Endodermal cell (in vitro differentiated cells): ENCODE data around the gene ADAM23. TPM values are rescaled to one million over a fixed set of nuclear protein-coding genes. Genes with fewer than 3 reads are reported as not detected.

Experiments
- DNase-seq: peaks from one replicate; pipeline ENCODE4 v3.0.0-alpha.2; 2017
- H3K27ac ChIP-seq: 2 replicates; pipeline ENCODE4 v1.5.1; 2013; ENCODE audit warnings: mild to moderate bottlenecking, low read depth, low read length, moderate library complexity
- H3K27me3 ChIP-seq: 2 replicates; pipeline ENCODE4 v1.6.1; 2013; ENCODE audit warnings: mild to moderate bottlenecking, low read length, moderate library complexity; ENCODE audit not compliant: insufficient read depth, control insufficient read depth, poor library complexity, severe bottlenecking
- H3K36me3 ChIP-seq: 2 replicates; pipeline ENCODE4 v1.7.0; 2013; ENCODE audit warnings: mild to moderate bottlenecking, low read length, moderate library complexity; ENCODE audit not compliant: control insufficient read depth, insufficient read depth
- H3K4me1 ChIP-seq: one replicate; pipeline ENCODE4 v1.7.0; 2013; ENCODE audit warnings: low read length; ENCODE audit not compliant: control insufficient read depth, insufficient read depth
- H3K4me3 ChIP-seq: 2 replicates; pipeline ENCODE4 v1.5.1; 2013; ENCODE audit warnings: mild to moderate bottlenecking, low read length, moderate library complexity
- H3K9ac ChIP-seq: 2 replicates; pipeline ENCODE4 v1.6.1; 2013; ENCODE audit warnings: mild to moderate bottlenecking, low read length, moderate library complexity; ENCODE audit not compliant: poor library complexity, severe bottlenecking; ENCODE audit errors: extremely low read depth
- H3K9me3 ChIP-seq: 2 replicates; pipeline ENCODE4 v1.6.1; 2013; ENCODE audit warnings: mild to moderate bottlenecking, low read length, moderate library complexity; ENCODE audit not compliant: control insufficient read depth
- H3K27ac Mint-ChIP-seq: 2 replicates; pipeline ENCODE4 v1.8.0; 2020; ENCODE audit warnings: mixed read lengths
- H3K27me3 Mint-ChIP-seq: 2 replicates; pipeline ENCODE4 v1.8.0; 2021; ENCODE audit warnings: mild to moderate bottlenecking, mixed read lengths; ENCODE audit not compliant: insufficient read depth
- H3K36me3 Mint-ChIP-seq: 2 replicates; pipeline ENCODE4 v1.8.0; 2020; ENCODE audit warnings: low read depth, mixed read lengths
- H3K4me1 Mint-ChIP-seq: 2 replicates; pipeline ENCODE4 v1.8.0; 2020; ENCODE audit warnings: mixed read lengths
- H3K4me3 Mint-ChIP-seq: 2 replicates; pipeline ENCODE4 v1.8.0; 2020; ENCODE audit warnings: mild to moderate bottlenecking, moderate library complexity, mixed read lengths
- H3K9me3 Mint-ChIP-seq: 2 replicates; pipeline ENCODE4 v1.8.0; 2020; ENCODE audit warnings: mild to moderate bottlenecking, mixed read lengths
- WGBS, 2 experiments: methylation state at CpG; one replicate each; pipeline versions ENCODE4 v1.1.5 to v1.1.7; 2013; ENCODE audit warnings: missing lambda C conversion rate in 2 of 2, mixed read lengths in 1 of 2; ENCODE audit not compliant: insufficient coverage in 1 of 2, insufficient read length in 1 of 2; 5-methylcytosine and 5-hydroxymethylcytosine counted together
- total RNA-seq, 2 donors: library from RNA; stranded (reverse); fragmentation: NEBNext Ultra II Directional in 1 of 2; extraction: Animal tissue kit (Norgen Biotek cat#: 25700) in 1 of 2; gene quantifications; 2 replicates in 1 of 2; 3 replicates in 1 of 2; pipeline ENCODE4 v1.2.1, GENCODE V29; 2021
- TF ChIP-seq, protein P1 (sequence below): fragments of 200-600 bp; sonication (generic); conservative IDR thresholded peaks from 2 replicates; pipeline ENCODE4 v1.5.0; 2021; ENCODE audit warnings: antibody characterized with exemption, mild to moderate bottlenecking

ADAM23 gene
- total RNA-seq, 2 donors from 2014 or later = 25.4 to 34.2 TPM

DNA sequence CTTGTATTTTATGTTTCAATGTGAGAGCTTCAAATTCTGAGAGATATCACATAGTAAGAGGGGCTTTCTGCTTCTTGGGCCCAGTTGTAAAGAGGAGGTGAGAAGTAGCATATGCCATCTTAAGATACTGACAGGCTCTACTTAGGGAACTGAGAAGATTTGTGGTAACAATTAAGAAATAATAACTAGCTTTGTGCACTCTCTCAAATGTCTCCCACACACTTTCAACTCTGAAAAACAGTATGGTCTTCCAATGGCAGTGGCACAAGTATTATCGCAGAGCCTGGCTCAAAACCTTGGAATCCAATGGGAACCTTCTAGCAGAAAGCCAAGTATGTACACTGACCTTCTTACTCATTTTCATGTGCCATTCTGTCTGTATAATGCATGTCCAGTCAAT, 118.6 kb downstream of the ADAM23 start:
- no peak overlapping the region for H3K27ac ChIP-seq
- H3K4me1 Mint-ChIP-seq = peaks cover 2% of the 10 kb centered on the region
- no peak overlapping the region for H3K4me3 Mint-ChIP-seq
- WGBS, 2 experiments = 91 to 100% methylated on average over 1 of the region's 1 CpG
- H3K27me3 Mint-ChIP-seq = no peaks in the 10 kb centered on the region
- no peaks in the 10 kb centered on the region for H3K9me3 ChIP-seq
- no peaks in the 10 kb centered on the region for H3K36me3 ChIP-seq
- TF ChIP-seq, protein P1, sequence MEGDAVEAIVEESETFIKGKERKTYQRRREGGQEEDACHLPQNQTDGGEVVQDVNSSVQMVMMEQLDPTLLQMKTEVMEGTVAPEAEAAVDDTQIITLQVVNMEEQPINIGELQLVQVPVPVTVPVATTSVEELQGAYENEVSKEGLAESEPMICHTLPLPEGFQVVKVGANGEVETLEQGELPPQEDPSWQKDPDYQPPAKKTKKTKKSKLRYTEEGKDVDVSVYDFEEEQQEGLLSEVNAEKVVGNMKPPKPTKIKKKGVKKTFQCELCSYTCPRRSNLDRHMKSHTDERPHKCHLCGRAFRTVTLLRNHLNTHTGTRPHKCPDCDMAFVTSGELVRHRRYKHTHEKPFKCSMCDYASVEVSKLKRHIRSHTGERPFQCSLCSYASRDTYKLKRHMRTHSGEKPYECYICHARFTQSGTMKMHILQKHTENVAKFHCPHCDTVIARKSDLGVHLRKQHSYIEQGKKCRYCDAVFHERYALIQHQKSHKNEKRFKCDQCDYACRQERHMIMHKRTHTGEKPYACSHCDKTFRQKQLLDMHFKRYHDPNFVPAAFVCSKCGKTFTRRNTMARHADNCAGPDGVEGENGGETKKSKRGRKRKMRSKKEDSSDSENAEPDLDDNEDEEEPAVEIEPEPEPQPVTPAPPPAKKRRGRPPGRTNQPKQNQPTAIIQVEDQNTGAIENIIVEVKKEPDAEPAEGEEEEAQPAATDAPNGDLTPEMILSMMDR = no peak
- H3K9ac ChIP-seq = no peak overlapping the region
- H3K27me3 ChIP-seq = no peaks in the 10 kb centered on the region
- H3K9me3 Mint-ChIP-seq = no peaks in the 10 kb centered on the region
- no peak overlapping the region for H3K4me3 ChIP-seq
- H3K36me3 Mint-ChIP-seq = peaks cover 7% of the 10 kb centered on the region
- H3K4me1 ChIP-seq = no peaks in the 10 kb centered on the region
- DNase-seq = no peak
- no peak overlapping the region for H3K27ac Mint-ChIP-seq

DNA sequence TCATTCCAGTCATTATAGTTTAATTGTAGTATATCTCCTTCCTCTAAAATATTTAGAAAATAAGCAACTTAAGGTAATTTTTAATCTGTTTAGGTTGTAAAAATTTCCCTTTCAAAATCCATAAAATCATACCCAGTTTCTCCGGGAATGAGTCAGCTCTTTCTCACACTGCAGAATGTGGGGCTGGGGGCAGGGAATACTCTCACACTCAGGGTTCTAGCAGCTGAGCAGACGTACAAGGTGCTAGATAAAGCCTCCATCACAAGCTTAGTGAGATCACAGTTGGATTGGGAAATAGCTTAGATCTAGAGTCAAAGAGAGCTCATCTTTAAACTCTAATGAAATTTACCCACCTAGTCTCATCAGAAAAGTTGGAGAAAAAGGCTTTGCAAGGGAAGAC, 119.0 kb downstream of the ADAM23 start:
- no peak for DNase-seq
- no peaks in the 10 kb centered on the region for H3K4me1 ChIP-seq
- no peaks in the 10 kb centered on the region for H3K9me3 Mint-ChIP-seq
- TF ChIP-seq, protein P1 = no peak
- no peak overlapping the region for H3K27ac ChIP-seq
- 60 to 79% methylated on average over 1 to 2 of the region's 2 CpGs for WGBS, 2 experiments
- H3K9me3 ChIP-seq = no peaks in the 10 kb centered on the region
- H3K27ac Mint-ChIP-seq = no peak overlapping the region
- H3K36me3 Mint-ChIP-seq = peaks cover 7% of the 10 kb centered on the region
- H3K9ac ChIP-seq = no peak overlapping the region
- H3K4me3 Mint-ChIP-seq = no peak overlapping the region
- H3K4me3 ChIP-seq = no peak overlapping the region
- peaks cover 2% of the 10 kb centered on the region for H3K4me1 Mint-ChIP-seq
- no peaks in the 10 kb centered on the region for H3K27me3 Mint-ChIP-seq
- no peaks in the 10 kb centered on the region for H3K36me3 ChIP-seq
- no peaks in the 10 kb centered on the region for H3K27me3 ChIP-seq

- Histone ChIP-seq H3K4me3 (no peak overlapping the region), H3K9ac (no peak overlapping the region), H3K9me3 (no peaks in the 10 kb centered on the region), H3K4me1 (no peaks in the 10 kb centered on the region), H3K27ac (no peak overlapping the region), H3K27me3 (no peaks in the 10 kb centered on the region), H3K36me3 (no peaks in the 10 kb centered on the region)
- no peak for DNase-seq
- TF ChIP-seq, protein P1 = no peak
- Mint-ChIP-seq H3K9me3 (no peaks in the 10 kb centered on the region), H3K4me1 (peaks cover 2% of the 10 kb centered on the region), H3K27ac (no peak overlapping the region), H3K27me3 (no peaks in the 10 kb centered on the region), H3K36me3 (peaks cover 14% of the 10 kb centered on the region), H3K4me3 (no peak overlapping the region)
- WGBS, 2 experiments = 97 to 100% methylated on average over 1 of the region's 2 CpGs
Measured at GRCh38 chr2:206563374-206563773, 120.0 kb downstream of the ADAM23 start.
